GM03348 (cell line): ENCODE data around the gene THSD4.
"Not testable (repeated sequence)": the region's sequence is repeated elsewhere in the genome, so short reads cannot be mapped to it uniquely, and the experiment has no call there.

ENCODE experiments used
- DNase-seq: peaks from one replicate; pipeline ENCODE4 v3.0.0; 2012; ENCODE audit warnings: low spot score

Gene THSD4

GRCh38 chr15:71386448-71387236 lies 271.4 kb downstream of the THSD4 start:
- no peak for DNase-seq

GRCh38 chr15:71387810-71388209 lies 272.5 kb downstream of the THSD4 start:
- no peak for DNase-seq

GRCh38 chr15:71390096-71390495 lies 274.8 kb downstream of the THSD4 start:
- DNase-seq, result no peak

- DNase-seq, result no peak
Observed at GRCh38 chr15:71391421-71392088, 276.3 kb downstream of the THSD4 start.

GRCh38 chr15:71392861-71393283 lies 277.6 kb downstream of the THSD4 start:
- no peak for DNase-seq

- no peak for DNase-seq
Observed at GRCh38 chr15:71393383-71393782, 278.1 kb downstream of the THSD4 start.

GRCh38 chr15:71396536-71397125 lies 281.4 kb downstream of the THSD4 start:
- DNase-seq, result no peak

GRCh38 chr15:71397377-71397776 lies 282.1 kb downstream of the THSD4 start:
- no peak for DNase-seq

- DNase-seq, result peak; percentile 18
Observed at GRCh38 chr15:71400294-71400693, 285.0 kb downstream of the THSD4 start.

- not testable (repeated sequence) for DNase-seq
Observed at GRCh38 chr15:71401728-71402127, 286.5 kb downstream of the THSD4 start.

- no peak for DNase-seq
Observed at GRCh38 chr15:71409541-71409940, 294.3 kb downstream of the THSD4 start.

GRCh38 chr15:71410347-71410746 lies 295.1 kb downstream of the THSD4 start:
- no peak for DNase-seq

GRCh38 chr15:71411538-71412482 lies 296.5 kb downstream of the THSD4 start:
- no peak for DNase-seq

GRCh38 chr15:71413419-71413818 lies 298.1 kb downstream of the THSD4 start:
- no peak for DNase-seq

GRCh38 chr15:71414853-71415252 lies 299.6 kb downstream of the THSD4 start:
- no peak for DNase-seq

- no peak for DNase-seq
Observed at GRCh38 chr15:71422530-71423259, 307.4 kb downstream of the THSD4 start.

- no peak for DNase-seq
Observed at GRCh38 chr15:71424765-71425164, 309.5 kb downstream of the THSD4 start.

GRCh38 chr15:71425388-71425787 lies 310.1 kb downstream of the THSD4 start:
- DNase-seq, result no peak

- no peak for DNase-seq
Observed at GRCh38 chr15:71426792-71427191, 311.5 kb downstream of the THSD4 start.

GRCh38 chr15:71430782-71431181 lies 315.5 kb downstream of the THSD4 start:
- DNase-seq, result no peak
